Transverse colon (tissue), 3 donors: ENCODE results near the gene NAGLU.

Experiments used
- EP300 ChIP-seq: sonication (generic); formaldehyde crosslinking; IDR thresholded peaks from one replicate; pipeline ENCODE4 v1.6.1; 2017; ENCODE audit warnings: antibody characterized with exemption, low read depth
- POLR2A ChIP-seq: fragments of 450-650 bp; IDR thresholded peaks from one replicate; pipeline ENCODE4 v1.6.1; 2016; ENCODE audit warnings: antibody characterized with exemption, mild to moderate bottlenecking, moderate library complexity
- TF ChIP-seq, protein P1 (sequence below), 5 experiments: fragments of 200-600 bp in 3 of 5; fragments of 450-650 bp in 2 of 5; sonication (generic) in 3 of 5; IDR thresholded peaks; 1 replicate in 2 of 5; 2 replicates in 3 of 5; pipeline ENCODE4 v1.5.1; 2016 to 2017; ENCODE audit warnings: antibody characterized with exemption in 5 of 5, inconsistent platforms in 3 of 5, mild to moderate bottlenecking in 2 of 5, moderate library complexity in 1 of 5

DNA sequence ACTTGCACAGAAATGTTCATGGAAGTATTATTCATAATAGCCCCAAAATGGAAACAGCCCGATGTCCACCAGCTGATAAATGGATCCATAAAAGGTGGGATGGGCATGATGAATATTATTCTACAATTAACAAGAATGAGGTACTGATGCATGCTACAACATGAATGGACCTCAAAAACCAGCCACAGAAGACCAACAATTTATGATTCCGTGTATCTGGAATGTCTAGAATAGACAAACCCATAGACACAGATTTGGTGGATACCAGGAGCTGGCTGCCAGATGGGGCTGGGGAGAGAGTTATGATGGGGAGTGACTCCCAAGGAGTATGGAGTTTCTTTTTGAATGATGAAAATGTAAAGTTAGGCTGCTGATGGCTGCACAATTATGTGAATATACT is 10.8 kb upstream of the NAGLU start:
- TF ChIP-seq, protein P1, sequence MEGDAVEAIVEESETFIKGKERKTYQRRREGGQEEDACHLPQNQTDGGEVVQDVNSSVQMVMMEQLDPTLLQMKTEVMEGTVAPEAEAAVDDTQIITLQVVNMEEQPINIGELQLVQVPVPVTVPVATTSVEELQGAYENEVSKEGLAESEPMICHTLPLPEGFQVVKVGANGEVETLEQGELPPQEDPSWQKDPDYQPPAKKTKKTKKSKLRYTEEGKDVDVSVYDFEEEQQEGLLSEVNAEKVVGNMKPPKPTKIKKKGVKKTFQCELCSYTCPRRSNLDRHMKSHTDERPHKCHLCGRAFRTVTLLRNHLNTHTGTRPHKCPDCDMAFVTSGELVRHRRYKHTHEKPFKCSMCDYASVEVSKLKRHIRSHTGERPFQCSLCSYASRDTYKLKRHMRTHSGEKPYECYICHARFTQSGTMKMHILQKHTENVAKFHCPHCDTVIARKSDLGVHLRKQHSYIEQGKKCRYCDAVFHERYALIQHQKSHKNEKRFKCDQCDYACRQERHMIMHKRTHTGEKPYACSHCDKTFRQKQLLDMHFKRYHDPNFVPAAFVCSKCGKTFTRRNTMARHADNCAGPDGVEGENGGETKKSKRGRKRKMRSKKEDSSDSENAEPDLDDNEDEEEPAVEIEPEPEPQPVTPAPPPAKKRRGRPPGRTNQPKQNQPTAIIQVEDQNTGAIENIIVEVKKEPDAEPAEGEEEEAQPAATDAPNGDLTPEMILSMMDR (IDR thresholded peaks at IDR 0.05), result no peak
- no peak for TF ChIP-seq POLR2A
- no peak for TF ChIP-seq EP300
